Uterus (tissue), 2 donors: ENCODE measurements around the gene HIPK1.

Experiments
- POLR2A ChIP-seq, 2 donors: fragments of 450-650 bp; IDR thresholded peaks; one replicate each; pipeline ENCODE4 v1.6.1; 2016; ENCODE audit warnings: antibody characterized with exemption in 2 of 2, mild to moderate bottlenecking in 1 of 2, moderate library complexity in 1 of 2
- TF ChIP-seq, protein P1 (sequence below), 4 experiments: fragments of 200-600 bp in 2 of 4; fragments of 450-650 bp in 2 of 4; sonication (generic) in 2 of 4; IDR thresholded peaks; one replicate each; pipeline ENCODE4 v1.5.1; 2016 to 2019; ENCODE audit warnings: antibody characterized with exemption in 4 of 4, mild to moderate bottlenecking in 2 of 4, moderate library complexity in 1 of 4

DNA sequence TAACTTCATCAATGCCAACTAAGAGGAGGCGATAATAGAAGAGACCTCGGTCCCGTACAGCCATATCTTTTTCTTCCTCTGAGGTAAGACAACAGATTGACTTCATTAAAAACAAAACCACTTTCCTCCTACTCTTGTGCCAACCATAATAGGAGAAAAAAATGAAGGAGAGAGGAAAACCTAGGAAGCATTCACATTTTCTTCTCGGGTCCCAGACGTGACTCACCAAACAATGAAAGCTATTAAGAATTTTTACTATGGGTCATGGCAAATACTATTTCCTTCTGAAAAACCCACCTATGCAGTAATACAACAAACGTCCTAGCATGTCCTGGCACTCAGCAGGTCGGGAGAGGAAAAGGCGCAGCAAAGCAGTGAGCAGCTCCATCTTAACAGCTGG lies 33.2 kb upstream of the HIPK1 start:
- TF ChIP-seq, protein P1, sequence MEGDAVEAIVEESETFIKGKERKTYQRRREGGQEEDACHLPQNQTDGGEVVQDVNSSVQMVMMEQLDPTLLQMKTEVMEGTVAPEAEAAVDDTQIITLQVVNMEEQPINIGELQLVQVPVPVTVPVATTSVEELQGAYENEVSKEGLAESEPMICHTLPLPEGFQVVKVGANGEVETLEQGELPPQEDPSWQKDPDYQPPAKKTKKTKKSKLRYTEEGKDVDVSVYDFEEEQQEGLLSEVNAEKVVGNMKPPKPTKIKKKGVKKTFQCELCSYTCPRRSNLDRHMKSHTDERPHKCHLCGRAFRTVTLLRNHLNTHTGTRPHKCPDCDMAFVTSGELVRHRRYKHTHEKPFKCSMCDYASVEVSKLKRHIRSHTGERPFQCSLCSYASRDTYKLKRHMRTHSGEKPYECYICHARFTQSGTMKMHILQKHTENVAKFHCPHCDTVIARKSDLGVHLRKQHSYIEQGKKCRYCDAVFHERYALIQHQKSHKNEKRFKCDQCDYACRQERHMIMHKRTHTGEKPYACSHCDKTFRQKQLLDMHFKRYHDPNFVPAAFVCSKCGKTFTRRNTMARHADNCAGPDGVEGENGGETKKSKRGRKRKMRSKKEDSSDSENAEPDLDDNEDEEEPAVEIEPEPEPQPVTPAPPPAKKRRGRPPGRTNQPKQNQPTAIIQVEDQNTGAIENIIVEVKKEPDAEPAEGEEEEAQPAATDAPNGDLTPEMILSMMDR (IDR thresholded peaks at IDR 0.05), result no peak
- no peak for TF ChIP-seq POLR2A (IDR thresholded peaks at IDR 0.05)
